ENCODE measurements around the gene CDH8.

GRCh38 chr16:61957075-61957855 lies 79.0 kb downstream of the CDH8 start:
- TF ChIP-seq CTCF (IDR thresholded peaks at IDR 0.05): no peak
- no peak for TF ChIP-seq EZH2 (IDR thresholded peaks at IDR 0.05; ENCODE audit: borderline replicate concordance, insufficient read depth, low read depth, low read length, poor library complexity, severe bottlenecking)
